Measurements from ENCODE around the gene LRFN4. TPM values are rescaled to one million over a fixed set of nuclear protein-coding genes. Genes with fewer than 3 reads are reported as not detected.

LRFN4 gene
- total and polyA plus RNA-seq, 2 donors (not counting 3 experiments of a cell fraction or from before 2014, with no cell fraction given): 22.3 to 37.4 TPM

- H3K27me3 ChIP-seq (ENCODE audit: control insufficient read depth in 2 of 2, insufficient read depth in 2 of 2, low read length in 2 of 2): no peaks in the 10 kb centered on the region
- no peak overlapping the region for H3K4me2 ChIP-seq (ENCODE audit: insufficient read depth, low read length)
- FAIRE-seq (no peak), DNase-seq (ENCODE audit: low read depth, low spot score) (no peak)
- H3K9me3 ChIP-seq (replicated peaks; ENCODE audit: control insufficient read depth, insufficient read depth, low read length): no peaks in the 10 kb centered on the region
- POLR2A ChIA-PET: no interaction called here
- no peaks in the 10 kb centered on the region for H3K36me3 ChIP-seq (ENCODE audit: control insufficient read depth in 2 of 2, extremely low read depth in 1 of 2, insufficient read depth in 2 of 2, low read length in 2 of 2)
- dilution Hi-C loops (cut with MboI; ENCODE audit: extremely low pct_ligation_motif_present, low sequenced_read_pairs): no loop called here
- no peak for TF ChIP-seq MYC (IDR thresholded peaks at IDR 0.05; ENCODE audit: low read depth, low read length)
- TF ChIP-seq POLR2A (IDR thresholded peaks at IDR 0.05; ENCODE audit: low read depth, low read length): no peak
- no peak for TF ChIP-seq JUN (IDR thresholded peaks at IDR 0.05; ENCODE audit: borderline replicate concordance, insufficient read depth, insufficient read length, low read depth)
- no peak overlapping the region for H3K27ac ChIP-seq (ENCODE audit: insufficient read depth, low read depth, low read length)
- H4K20me1 ChIP-seq (replicated peaks; ENCODE audit: control insufficient read depth, extremely low read depth, insufficient read depth, low read length): no peaks in the 10 kb centered on the region
- no peaks in the 10 kb centered on the region for H3K9me1 ChIP-seq (replicated peaks; ENCODE audit: control insufficient read depth, extremely low read depth, insufficient read depth, low read length)
- BruUV-seq (replicated peaks): no TSS peak
- no peak overlapping the region for H3K9ac ChIP-seq (replicated peaks; ENCODE audit: extremely low read depth, insufficient read depth, low read length)
- CTCF ChIA-PET: interaction anchor here (7.7 kb wide), 1 partner anchor 98 kb away, joined by 49 read pairs; the partner anchor contains the start of gene C11orf86
- no peak overlapping the region for H3K4me3 ChIP-seq (replicated peaks in 1 of 3; ENCODE audit: insufficient read depth in 1 of 3, low read depth in 1 of 3, low read length in 3 of 3)
- no peaks in the 10 kb centered on the region for H3K79me2 ChIP-seq (ENCODE audit: control insufficient read depth, insufficient read depth, low read length)
- intact Hi-C loops (cut with micrococcal nuclease): no loop called here
- H2AFZ ChIP-seq (ENCODE audit: low read depth, low read length): no peak overlapping the region
- peaks cover 5% of the 10 kb centered on the region for H3K4me1 ChIP-seq (ENCODE audit: control insufficient read depth, extremely low read depth, insufficient read depth, low read length)
Measured at GRCh38 chr11:66878474-66878873, 21.6 kb downstream of the LRFN4 start.

GRCh38 chr11:66879000-66879399 is 22.1 kb downstream of the LRFN4 start:
- no TSS peak for BruUV-seq (replicated peaks)
- Histone ChIP-seq H3K27ac (ENCODE audit: insufficient read depth, low read depth, low read length) (no peak overlapping the region), H3K36me3 (ENCODE audit: control insufficient read depth in 2 of 2, extremely low read depth in 1 of 2, insufficient read depth in 2 of 2, low read length in 2 of 2) (no peaks in the 10 kb centered on the region), H3K27me3 (ENCODE audit: control insufficient read depth in 2 of 2, insufficient read depth in 2 of 2, low read length in 2 of 2) (no peaks in the 10 kb centered on the region), H3K4me2 (ENCODE audit: insufficient read depth, low read length) (no peak overlapping the region), H3K4me3 (replicated peaks in 1 of 3; ENCODE audit: insufficient read depth in 1 of 3, low read depth in 1 of 3, low read length in 3 of 3) (no peak overlapping the region), H3K9me3 (replicated peaks; ENCODE audit: control insufficient read depth, insufficient read depth, low read length) (no peaks in the 10 kb centered on the region), H3K9me1 (replicated peaks; ENCODE audit: control insufficient read depth, extremely low read depth, insufficient read depth, low read length) (no peaks in the 10 kb centered on the region), H4K20me1 (replicated peaks; ENCODE audit: control insufficient read depth, extremely low read depth, insufficient read depth, low read length) (no peaks in the 10 kb centered on the region), H3K4me1 (ENCODE audit: control insufficient read depth, extremely low read depth, insufficient read depth, low read length) (peaks cover 5% of the 10 kb centered on the region), H2AFZ (ENCODE audit: low read depth, low read length) (no peak overlapping the region), H3K79me2 (ENCODE audit: control insufficient read depth, insufficient read depth, low read length) (no peaks in the 10 kb centered on the region), H3K9ac (replicated peaks; ENCODE audit: extremely low read depth, insufficient read depth, low read length) (no peak overlapping the region)
- ChIA-PET CTCF (interaction anchor here (7.7 kb wide), 1 partner anchor 97 kb away, joined by 49 read pairs; the partner anchor contains the start of gene C11orf86), POLR2A (no interaction called here)
- no peak for TF ChIP-seq MAX (IDR thresholded peaks at IDR 0.05; ENCODE audit: insufficient read depth, insufficient read length)
- no peak for TF ChIP-seq JUN (IDR thresholded peaks at IDR 0.05; ENCODE audit: borderline replicate concordance, insufficient read depth, insufficient read length, low read depth)
- no peak for TF ChIP-seq EZH2 (IDR thresholded peaks at IDR 0.05; ENCODE audit: borderline replicate concordance, low read depth, low read length, severe bottlenecking)
- no peak for TF ChIP-seq POLR2AphosphoS5 (IDR thresholded peaks at IDR 0.05; ENCODE audit: insufficient read depth, low read depth, low read length)
- no peak for TF ChIP-seq FOS (IDR thresholded peaks at IDR 0.05; ENCODE audit: borderline replicate concordance, insufficient read depth, low read length)
- no peak for TF ChIP-seq POLR2A (IDR thresholded peaks at IDR 0.05; ENCODE audit: low read depth, low read length)
- no peak for TF ChIP-seq CTCF (IDR thresholded peaks at IDR 0.05; ENCODE audit: extremely low read depth in 1 of 2, insufficient read depth in 1 of 2, low read depth in 1 of 2, low read length in 2 of 2)
- no peak for TF ChIP-seq GATA2 (IDR thresholded peaks at IDR 0.05; ENCODE audit: insufficient read depth, insufficient read length, low read depth, low read length)
- no peak for TF ChIP-seq MYC (IDR thresholded peaks at IDR 0.05; ENCODE audit: low read depth, low read length)
- dilution Hi-C loops (cut with MboI; ENCODE audit: extremely low pct_ligation_motif_present, low sequenced_read_pairs): no loop called here
- DNase-seq (ENCODE audit: low read depth, low spot score) (no peak), FAIRE-seq (no peak)
- intact Hi-C loops (cut with micrococcal nuclease): no loop called here
